GM23248 (cell line): ENCODE measurements around the gene ITPA. TPM values are rescaled to one million over a fixed set of nuclear protein-coding genes. Genes with fewer than 3 reads are reported as not detected.

Experiments used
- DNase-seq: peaks from one replicate; pipeline ENCODE4 v3.0.0-alpha.2; 2015
- H2AFZ ChIP-seq: fragments of 200-600 bp; sonication (generic); 2 replicates; pipeline ENCODE4 v1.6.1; 2016; ENCODE audit warnings: antibody characterized with exemption
- H3F3A ChIP-seq: fragments of 200-600 bp; sonication (generic); 2 replicates; pipeline ENCODE4 v1.6.1; 2016; ENCODE audit warnings: mild to moderate bottlenecking, antibody characterized with exemption, mixed run types; ENCODE audit not compliant: insufficient read depth
- H3K27ac ChIP-seq: fragments of 200-600 bp; sonication (generic); 2 replicates; pipeline ENCODE4 v1.5.1; 2016; ENCODE audit warnings: mild to moderate bottlenecking
- H3K27me3 ChIP-seq: fragments of 200-600 bp; sonication (generic); replicated peaks from 2 replicates; pipeline ENCODE4 v1.6.1; 2016; ENCODE audit warnings: mild to moderate bottlenecking; ENCODE audit not compliant: insufficient read depth
- H3K36me3 ChIP-seq: fragments of 200-600 bp; sonication (generic); 2 replicates; pipeline ENCODE4 v1.6.1; 2016; ENCODE audit warnings: low read depth, mild to moderate bottlenecking
- H3K4me1 ChIP-seq: fragments of 200-600 bp; sonication (generic); 2 replicates; pipeline ENCODE4 v1.6.1; 2016; ENCODE audit warnings: mild to moderate bottlenecking; ENCODE audit not compliant: insufficient read depth
- H3K4me2 ChIP-seq: fragments of 200-600 bp; sonication (generic); one replicate; pipeline ENCODE4 v1.6.1; 2016; ENCODE audit warnings: mild to moderate bottlenecking; ENCODE audit not compliant: unreplicated experiment
- H3K4me3 ChIP-seq: fragments of 200-600 bp; sonication (generic); 2 replicates; pipeline ENCODE4 v1.5.1; 2016; ENCODE audit warnings: mild to moderate bottlenecking
- H3K79me2 ChIP-seq: fragments of 200-600 bp; sonication (generic); 2 replicates; pipeline ENCODE4 v1.6.1; 2016; ENCODE audit warnings: mild to moderate bottlenecking; ENCODE audit not compliant: insufficient read depth
- H3K9ac ChIP-seq: fragments of 200-600 bp; sonication (generic); 2 replicates; pipeline ENCODE4 v1.6.1; 2016; ENCODE audit warnings: mild to moderate bottlenecking
- H3K9me2 ChIP-seq: fragments of 200-600 bp; sonication (generic); 2 replicates; pipeline ENCODE4 v1.6.1; 2016; ENCODE audit warnings: mixed run types, mild to moderate bottlenecking, moderate library complexity; ENCODE audit not compliant: insufficient read depth
- H3K9me3 ChIP-seq: fragments of 200-600 bp; sonication (generic); one replicate; pipeline ENCODE4 v1.6.1; 2017; ENCODE audit warnings: low read depth
- H4K20me1 ChIP-seq: fragments of 200-600 bp; sonication (generic); 2 replicates; pipeline ENCODE4 v1.6.0; 2016; ENCODE audit not compliant: insufficient read depth
- EZH2 ChIP-seq: fragments of 200-600 bp; sonication (generic); IDR thresholded peaks from 2 replicates; pipeline ENCODE4 v1.6.1; 2018; ENCODE audit warnings: antibody characterized with exemption, mild to moderate bottlenecking; ENCODE audit not compliant: insufficient read depth, poor library complexity, severe bottlenecking
- EZH2phosphoT487 ChIP-seq: fragments of 200-600 bp; sonication (generic); IDR thresholded peaks from 2 replicates; pipeline ENCODE4 v1.6.1; 2018; ENCODE audit warnings: antibody characterized with exemption, moderate library complexity, mild to moderate bottlenecking, low read depth; ENCODE audit not compliant: insufficient read depth
- WGBS, 2 experiments: methylation state at CpG; one replicate each; pipeline ENCODE4 v1.1.6; 2015 to 2017; ENCODE audit warnings: low lambda C conversion rate in 2 of 2, low coverage in 1 of 2; ENCODE audit errors: missing lambda C conversion rate in 2 of 2; 5-methylcytosine and 5-hydroxymethylcytosine counted together
- in situ Hi-C: fragments of 300-500 bp; cut with MboI; formaldehyde crosslinking; loops from 2 replicates; pipeline ENCODE4 v1.15.0; 2020
- polyA plus RNA-seq: library from polyadenylated mRNA; unstranded; fragments of >200 nt; fragmentation: Nextera tagmentation; extraction: Ambion mirVana; gene quantifications from 2 replicates; pipeline ENCODE4 v1.2.1, GENCODE V29; 2016
- total RNA-seq: library from RNA; depleted of rRNA; stranded (reverse); fragments of >200 nt; shearing (Covaris generic); gene quantifications from 2 replicates; pipeline ENCODE4 v1.2.3, GENCODE V29; 2014

ITPA gene
- total and polyA plus RNA-seq, 2 experiments from 2014 or later = 43.6 to 63.8 TPM

- Histone ChIP-seq H3K27ac (no peak overlapping the region), H2AFZ (peak overlapping the region; percentile 72)
- WGBS, 2 experiments = 10 to 12% methylated on average over 16 to 18 of the region's 18 CpGs
Observed at GRCh38 chr20:3248993-3249347, 39.7 kb downstream of the ITPA start.

DNA sequence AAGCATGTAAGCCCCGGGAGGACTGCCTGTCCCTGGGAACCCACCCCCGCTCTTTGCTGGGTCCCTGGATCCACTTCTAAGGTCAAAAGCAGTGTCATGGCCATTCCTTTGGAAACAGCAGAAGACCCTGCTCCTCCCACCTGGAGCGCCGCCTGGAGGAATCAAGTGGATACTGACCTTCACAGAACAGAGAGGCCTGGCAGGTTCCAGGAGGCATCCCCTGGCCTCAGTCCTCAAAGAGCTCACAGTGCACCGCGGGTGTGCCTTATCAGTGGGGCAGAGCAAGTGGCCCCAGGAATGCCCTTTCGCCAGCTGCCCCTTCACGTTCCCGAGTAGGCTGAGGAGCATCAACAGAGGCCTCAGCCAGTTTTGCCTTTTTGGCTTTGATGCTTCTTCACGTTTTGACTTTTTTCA, 40.8 kb downstream of the ITPA start:
- in situ Hi-C loops = no loop called here
- Histone ChIP-seq H3K4me3 (no peak overlapping the region), H3K36me3 (peaks cover 14% of the 10 kb centered on the region; the same call in 1 of the 2 replicates), H2AFZ (no peak overlapping the region), H3K4me1 (peaks cover 9% of the 10 kb centered on the region; the same call in 1 of the 2 replicates), H4K20me1 (no peaks in the 10 kb centered on the region), H3F3A (peaks cover 4% of the 10 kb centered on the region; the same call in 1 of the 2 replicates), H3K27me3 (no peaks in the 10 kb centered on the region), H3K4me2 (no peak overlapping the region), H3K27ac (no peak overlapping the region), H3K9me3 (no peaks in the 10 kb centered on the region), H3K9ac (no peak overlapping the region), H3K9me2 (no peaks in the 10 kb centered on the region), H3K79me2 (no peaks in the 10 kb centered on the region)
- no peak for TF ChIP-seq EZH2
- TF ChIP-seq EZH2phosphoT487 = no peak
- 81% methylated on average over 10 of the region's 10 CpGs for WGBS, 2 experiments
- DNase-seq = peak; percentile 23

More at GRCh38 chr20:3248993-3249347, 39.7 kb downstream of the ITPA start:
- H3K36me3 ChIP-seq = peaks cover 14% of the 10 kb centered on the region; the same call in 1 of the 2 replicates
- H3K79me2 ChIP-seq = no peaks in the 10 kb centered on the region
- peak overlapping the region; percentile 80 for H3K4me2 ChIP-seq
- peak overlapping the region; percentile 61 for H3K4me3 ChIP-seq
- peaks cover 9% of the 10 kb centered on the region; the same call in 1 of the 2 replicates for H3K4me1 ChIP-seq
- 0 out of 2 replicates have a peak overlapping the region, but pooled peaks have one; percentile 6 for H3K9ac ChIP-seq
- in situ Hi-C loops = no loop called here
- TF ChIP-seq EZH2 (no peak), EZH2phosphoT487 (no peak)
- H4K20me1 ChIP-seq = no peaks in the 10 kb centered on the region
- H3K9me3 ChIP-seq = no peaks in the 10 kb centered on the region
- H3K27me3 ChIP-seq = no peaks in the 10 kb centered on the region
- no peak for DNase-seq
- no peaks in the 10 kb centered on the region for H3K9me2 ChIP-seq
- H3F3A ChIP-seq = peaks cover 4% of the 10 kb centered on the region; the same call in 1 of the 2 replicates

GRCh38 chr20:3251806-3252205, 42.5 kb downstream of the ITPA start:
- no peak overlapping the region for H3K9ac ChIP-seq
- H3F3A ChIP-seq = no peaks in the 10 kb centered on the region; the same call in 1 of the 2 replicates
- no peak overlapping the region for H2AFZ ChIP-seq
- H3K36me3 ChIP-seq = peaks cover 17% of the 10 kb centered on the region
- H3K27ac ChIP-seq = no peak overlapping the region
- no peaks in the 10 kb centered on the region for H3K9me3 ChIP-seq
- no peak for TF ChIP-seq EZH2
- TF ChIP-seq EZH2phosphoT487 = no peak
- H3K79me2 ChIP-seq = no peaks in the 10 kb centered on the region
- peak; percentile 26 for DNase-seq
- H3K27me3 ChIP-seq = no peaks in the 10 kb centered on the region
- H3K4me3 ChIP-seq = no peak overlapping the region
- WGBS, 2 experiments = 40% methylated on average over 8 of the region's 8 CpGs
- no peaks in the 10 kb centered on the region for H4K20me1 ChIP-seq
- in situ Hi-C loops = no loop called here
- H3K4me2 ChIP-seq = no peak overlapping the region
- H3K4me1 ChIP-seq = peaks cover 9% of the 10 kb centered on the region; the same call in 1 of the 2 replicates
- H3K9me2 ChIP-seq = no peaks in the 10 kb centered on the region

DNA sequence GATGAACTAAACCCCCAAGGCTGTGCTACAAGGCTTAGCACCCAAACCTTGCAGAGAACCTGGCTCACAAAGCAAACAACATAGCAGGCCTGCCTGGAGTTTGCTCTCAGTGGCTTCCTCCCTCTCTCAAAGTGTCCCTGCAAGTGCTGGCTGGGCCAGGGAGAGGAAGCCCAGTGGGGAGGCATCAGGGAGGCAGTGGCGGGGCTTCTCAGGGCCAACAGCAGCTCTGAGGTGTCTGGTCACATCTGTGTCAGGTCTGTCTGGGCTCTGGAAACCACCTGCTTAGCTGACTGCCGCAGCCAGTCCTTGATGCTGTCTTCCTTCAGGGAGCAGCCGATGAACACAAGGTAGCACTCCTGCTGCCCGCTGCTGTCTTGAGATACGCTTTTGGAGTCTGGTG, 46.4 kb downstream of the ITPA start:
- in situ Hi-C loops = no loop called here
- no peaks in the 10 kb centered on the region for H4K20me1 ChIP-seq
- peaks cover 15% of the 10 kb centered on the region for H3K36me3 ChIP-seq
- H3K27ac ChIP-seq = no peak overlapping the region
- H3K4me2 ChIP-seq = no peak overlapping the region
- H3K4me3 ChIP-seq = no peak overlapping the region
- no peak for DNase-seq
- WGBS, 2 experiments = 99% methylated on average over 5 of the region's 5 CpGs
- no peak overlapping the region for H3K9ac ChIP-seq
- H3K79me2 ChIP-seq = no peaks in the 10 kb centered on the region
- no peak overlapping the region for H2AFZ ChIP-seq
- H3K27me3 ChIP-seq = no peaks in the 10 kb centered on the region
- H3K4me1 ChIP-seq = no peaks in the 10 kb centered on the region
- no peaks in the 10 kb centered on the region for H3K9me3 ChIP-seq
- H3K9me2 ChIP-seq = no peaks in the 10 kb centered on the region
- H3F3A ChIP-seq = no peaks in the 10 kb centered on the region
- no peak for TF ChIP-seq EZH2

- H3K36me3 ChIP-seq = peaks cover 6% of the 10 kb centered on the region
- no peaks in the 10 kb centered on the region for H3K4me1 ChIP-seq
- in situ Hi-C loops = no loop called here
- WGBS, 2 experiments = 80 to 82% methylated on average over 5 of the region's 5 CpGs
- TF ChIP-seq EZH2phosphoT487 (no peak), EZH2 (no peak)
- H3K79me2 ChIP-seq = no peaks in the 10 kb centered on the region
- 0 out of 2 replicates have a peak, but pooled peaks cover 3% of the 10 kb centered on the region for H3F3A ChIP-seq
- no peak overlapping the region for H3K4me3 ChIP-seq
- H3K27ac ChIP-seq = no peak overlapping the region
- H4K20me1 ChIP-seq = no peaks in the 10 kb centered on the region
- no peak overlapping the region for H3K4me2 ChIP-seq
- no peaks in the 10 kb centered on the region for H3K27me3 ChIP-seq
- H3K9me3 ChIP-seq = no peaks in the 10 kb centered on the region
- no peak for DNase-seq
- H2AFZ ChIP-seq = no peak overlapping the region
- no peaks in the 10 kb centered on the region for H3K9me2 ChIP-seq
- H3K9ac ChIP-seq = no peak overlapping the region
Observed at GRCh38 chr20:3258429-3258828, 49.1 kb downstream of the ITPA start.
